Renal cortex interstitium (tissue), 15 donors: ENCODE measurements around the gene TMEM9. TPM values are rescaled to one million over a fixed set of nuclear protein-coding genes. Genes with fewer than 3 reads are reported as not detected.

Experiments used
- DNase-seq, 11 donors: peaks; one replicate each; pipeline ENCODE4 v3.0.0-alpha.2; 2013; ENCODE audit warnings: low read depth in 9 of 11, low spot score in 4 of 11; ENCODE audit errors: extremely low read depth in 1 of 11
- long read RNA-seq, 16 experiments: transcript quantifications; one replicate each; lab custom pipeline, GENCODE V29; 2026
- polyA plus RNA-seq, 3 donors: library from polyadenylated mRNA; unstranded; fragments of 120-200 nt; gene quantifications; one replicate each; pipeline ENCODE4 v1.2.1, GENCODE V29; 2013; ENCODE audit not compliant: insufficient read length in 3 of 3

The TMEM9 gene
- polyA plus RNA-seq = 100 to 1,000 TPM; 137 to 156 (median 145) TPM
- long read RNA-seq, donor 1, transcript TMEM9-201 (5 exons, 1,959 nt) = minor isoform, 15 of 69 reads
- long read RNA-seq, donor 1, transcript TMEM9-204 (6 exons, 1,529 nt) = major isoform, 42 of 69 reads
- long read RNA-seq, donor 1, partial matches to known transcripts = 0 of 69 reads
- long read RNA-seq, donor 1, other reads (novel, unspliced or antisense) = 5 of 69 reads
- long read RNA-seq, donor 2, transcript TMEM9-201 (5 exons, 1,959 nt) = minor isoform, 18 of 59 reads
- long read RNA-seq, donor 2, transcript TMEM9-204 (6 exons, 1,529 nt) = major isoform, 37 of 59 reads
- long read RNA-seq, donor 2, partial matches to known transcripts = 0 of 59 reads
- long read RNA-seq, donor 2, other reads (novel, unspliced or antisense) = 0 of 59 reads
- long read RNA-seq, donor 3, transcript TMEM9-202 (6 exons, 1,544 nt) = minor isoform, 5 of 125 reads
- long read RNA-seq, donor 3, transcript TMEM9-209 (6 exons, 938 nt) = minor isoform, 5 of 125 reads
- long read RNA-seq, donor 3, transcript TMEM9-204 (6 exons, 1,529 nt) = major isoform, 68 of 125 reads
- long read RNA-seq, donor 3, transcript TMEM9-201 (5 exons, 1,959 nt) = minor isoform, 34 of 125 reads
- long read RNA-seq, donor 3, partial matches to known transcripts = 0 of 125 reads
- long read RNA-seq, donor 3, other reads (novel, unspliced or antisense) = 8 of 125 reads
- long read RNA-seq, donor 4, transcript TMEM9-204 (6 exons, 1,529 nt) = major isoform, 43 of 84 reads
- long read RNA-seq, donor 4, transcript TMEM9-202 (6 exons, 1,544 nt) = minor isoform, 5 of 84 reads
- long read RNA-seq, donor 4, transcript TMEM9-201 (5 exons, 1,959 nt) = minor isoform, 19 of 84 reads
- long read RNA-seq, donor 4, partial matches to known transcripts = 0 of 84 reads
- long read RNA-seq, donor 4, other reads (novel, unspliced or antisense) = 5 of 84 reads
- long read RNA-seq, donor 5 = 0 reads
- long read RNA-seq, donor 6, transcript TMEM9-204 (6 exons, 1,529 nt) = major isoform, 36 of 71 reads
- long read RNA-seq, donor 6, transcript TMEM9-201 (5 exons, 1,959 nt) = minor isoform, 26 of 71 reads
- long read RNA-seq, donor 6, partial matches to known transcripts = 0 of 71 reads
- long read RNA-seq, donor 6, other reads (novel, unspliced or antisense) = 0 of 71 reads
- long read RNA-seq, donor 7, transcript TMEM9-204 (6 exons, 1,529 nt) = major isoform, 56 of 96 reads
- long read RNA-seq, donor 7, transcript TMEM9-201 (5 exons, 1,959 nt) = minor isoform, 25 of 96 reads
- long read RNA-seq, donor 7, partial matches to known transcripts = 0 of 96 reads
- long read RNA-seq, donor 7, other reads (novel, unspliced or antisense) = 0 of 96 reads
- long read RNA-seq, donor 8, transcript TMEM9-206 (6 exons, 507 nt) = minor isoform, 5 of 166 reads
- long read RNA-seq, donor 8, transcript TMEM9-204 (6 exons, 1,529 nt) = major isoform, 89 of 166 reads
- long read RNA-seq, donor 8, transcript TMEM9-201 (5 exons, 1,959 nt) = minor isoform, 53 of 166 reads
- long read RNA-seq, donor 8, partial matches to known transcripts = 5 of 166 reads
- long read RNA-seq, donor 8, other reads (novel, unspliced or antisense) = 5 of 166 reads
- long read RNA-seq, donor 9, transcript TMEM9-204 (6 exons, 1,529 nt) = major isoform, 51 of 76 reads
- long read RNA-seq, donor 9, transcript TMEM9-201 (5 exons, 1,959 nt) = minor isoform, 18 of 76 reads
- long read RNA-seq, donor 9, transcript TMEM9-209 (6 exons, 938 nt) = minor isoform, 5 of 76 reads
- long read RNA-seq, donor 9, partial matches to known transcripts = 0 of 76 reads
- long read RNA-seq, donor 9, other reads (novel, unspliced or antisense) = 0 of 76 reads
- long read RNA-seq, donor 10, transcript TMEM9-201 (5 exons, 1,959 nt) = minor isoform, 23 of 93 reads
- long read RNA-seq, donor 10, transcript TMEM9-204 (6 exons, 1,529 nt) = major isoform, 55 of 93 reads
- long read RNA-seq, donor 10, partial matches to known transcripts = 0 of 93 reads
- long read RNA-seq, donor 10, other reads (novel, unspliced or antisense) = 9 of 93 reads
- long read RNA-seq, donor 11, transcript TMEM9-204 (6 exons, 1,529 nt) = major isoform, 48 of 81 reads
- long read RNA-seq, donor 11, transcript TMEM9-209 (6 exons, 938 nt) = minor isoform, 5 of 81 reads
- long read RNA-seq, donor 11, transcript TMEM9-201 (5 exons, 1,959 nt) = minor isoform, 15 of 81 reads
- long read RNA-seq, donor 11, partial matches to known transcripts = 0 of 81 reads
- long read RNA-seq, donor 11, other reads (novel, unspliced or antisense) = 9 of 81 reads
- long read RNA-seq, donor 12, transcript TMEM9-204 (6 exons, 1,529 nt) = major isoform, 14 of 31 reads
- long read RNA-seq, donor 12, transcript TMEM9-201 (5 exons, 1,959 nt) = minor isoform, 5 of 31 reads
- long read RNA-seq, donor 12, partial matches to known transcripts = 0 of 31 reads
- long read RNA-seq, donor 12, other reads (novel, unspliced or antisense) = 6 of 31 reads
- long read RNA-seq, donor 13, transcript TMEM9-209 (6 exons, 938 nt) = minor isoform, 5 of 158 reads
- long read RNA-seq, donor 13, transcript TMEM9-204 (6 exons, 1,529 nt) = major isoform, 86 of 158 reads
- long read RNA-seq, donor 13, transcript TMEM9-201 (5 exons, 1,959 nt) = minor isoform, 49 of 158 reads
- long read RNA-seq, donor 13, partial matches to known transcripts = 0 of 158 reads
- long read RNA-seq, donor 13, other reads (novel, unspliced or antisense) = 8 of 158 reads
- long read RNA-seq, donor 14, transcript TMEM9-204 (6 exons, 1,529 nt) = major isoform, 55 of 91 reads
- long read RNA-seq, donor 14, transcript TMEM9-206 (6 exons, 507 nt) = minor isoform, 8 of 91 reads
- long read RNA-seq, donor 14, transcript TMEM9-201 (5 exons, 1,959 nt) = minor isoform, 24 of 91 reads
- long read RNA-seq, donor 14, partial matches to known transcripts = 0 of 91 reads
- long read RNA-seq, donor 14, other reads (novel, unspliced or antisense) = 0 of 91 reads
- long read RNA-seq, donor 15, transcript TMEM9-204 (6 exons, 1,529 nt) = major isoform, 20 of 40 reads
- long read RNA-seq, donor 15, transcript TMEM9-201 (5 exons, 1,959 nt) = minor isoform, 14 of 40 reads
- long read RNA-seq, donor 15, partial matches to known transcripts = 0 of 40 reads
- long read RNA-seq, donor 15, other reads (novel, unspliced or antisense) = 0 of 40 reads
- long read RNA-seq, donor 16, transcript TMEM9-209 (6 exons, 938 nt) = minor isoform, 7 of 247 reads
- long read RNA-seq, donor 16, transcript TMEM9-206 (6 exons, 507 nt) = minor isoform, 9 of 247 reads
- long read RNA-seq, donor 16, transcript TMEM9-204 (6 exons, 1,529 nt) = major isoform, 138 of 247 reads
- long read RNA-seq, donor 16, transcript TMEM9-201 (5 exons, 1,959 nt) = minor isoform, 57 of 247 reads
- long read RNA-seq, donor 16, partial matches to known transcripts = 7 of 247 reads
- long read RNA-seq, donor 16, other reads (novel, unspliced or antisense) = 14 of 247 reads

DNA sequence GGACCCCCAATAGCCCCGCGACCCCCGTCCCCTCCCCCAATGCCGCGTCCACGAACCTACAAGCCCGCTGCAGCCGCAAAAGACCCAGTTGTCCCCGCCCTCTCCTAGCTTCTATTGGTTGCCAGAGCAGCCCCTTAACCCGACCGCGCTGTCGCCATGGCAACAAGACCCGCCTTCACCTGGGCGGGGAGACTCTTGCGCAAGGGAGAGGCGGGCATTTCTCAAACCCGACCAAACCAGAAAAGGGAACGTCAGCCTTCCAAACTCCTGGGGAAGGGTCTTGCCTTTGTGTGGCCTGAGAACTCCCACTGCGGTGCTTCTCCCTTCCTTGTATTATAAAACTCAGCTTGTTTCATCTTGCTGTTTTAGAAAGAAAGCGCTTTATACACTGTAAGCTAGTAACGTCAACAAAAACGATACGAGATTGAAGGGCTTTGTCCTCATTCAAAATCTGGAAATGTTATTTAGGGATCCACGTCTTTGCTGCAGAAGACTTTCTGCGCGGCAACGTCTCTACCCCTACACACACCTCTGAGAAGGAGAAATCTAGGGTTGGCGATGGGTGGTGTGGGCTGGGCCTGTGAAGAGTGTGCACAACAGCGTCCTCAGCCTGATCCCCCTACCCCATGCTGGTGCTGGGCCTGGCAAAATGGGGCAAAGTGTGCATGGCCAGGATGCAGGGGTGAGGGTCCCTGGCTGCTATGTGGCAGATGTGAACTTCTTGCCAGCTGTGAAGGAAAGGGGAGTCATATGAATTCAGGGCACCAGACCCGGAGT is at the start of gene TMEM9:
TSS of gene TMEM9 (minus strand) at position 86 of the 777 bp plus-strand sequence. CDS start 551 bp downstream, outside the sequence.
- peak; percentile 95 to 99 (median 98) for DNase-seq

GRCh38 chr1:201198598-201198997 is 44.3 kb upstream of the TMEM9 start:
- DNase-seq = no peak

DNA sequence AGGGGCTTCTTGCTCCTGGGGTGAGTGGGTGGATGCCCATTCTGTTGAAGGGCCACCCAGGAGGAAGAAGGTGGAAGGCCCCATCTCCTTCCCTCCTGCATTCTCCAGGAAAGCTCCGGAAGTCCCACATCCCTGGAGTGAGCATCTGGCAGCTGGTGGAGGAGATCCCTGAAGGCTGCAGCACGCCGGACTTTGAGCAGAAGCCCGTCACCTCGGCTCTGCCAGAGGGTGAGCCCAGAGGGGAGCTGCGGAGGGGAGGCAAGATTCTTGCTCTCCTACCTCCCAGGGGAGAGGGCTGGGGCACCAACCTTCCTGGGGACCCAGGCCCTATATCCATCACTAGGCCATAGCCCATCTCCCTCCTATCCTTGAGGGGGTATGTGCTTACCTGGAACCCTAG is 39.8 kb upstream of the TMEM9 start:
- DNase-seq = no peak

- DNase-seq = no peak
Observed at GRCh38 chr1:201192261-201192788, 38.1 kb upstream of the TMEM9 start.

- no peak for DNase-seq
Observed at GRCh38 chr1:201191653-201192260, 37.5 kb upstream of the TMEM9 start.

DNA sequence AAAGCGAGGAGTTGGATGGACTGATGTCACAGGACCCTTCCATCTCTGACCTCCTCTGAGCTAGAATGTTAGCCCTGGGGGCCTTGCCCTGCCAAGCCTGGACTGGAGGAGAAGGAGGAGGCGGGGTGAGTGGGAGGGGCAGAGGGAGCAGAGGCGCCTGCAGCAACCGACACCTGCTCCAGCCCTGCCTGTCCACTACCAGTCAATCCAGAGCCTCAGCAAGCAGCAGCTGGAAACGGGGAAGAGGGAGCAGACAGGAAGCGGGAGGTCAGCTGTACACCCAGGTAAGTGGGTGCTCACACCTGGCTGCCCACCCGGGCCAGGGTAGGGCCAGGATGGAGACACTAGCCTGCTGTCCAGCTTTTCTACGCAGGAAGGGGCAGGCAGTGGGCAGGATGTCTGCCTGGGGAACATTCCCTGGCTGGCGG is 36.4 kb upstream of the TMEM9 start, which contains the start of gene IGFN1:
TSS of gene IGFN1 (plus strand) at position 201 of the 428 bp plus-strand sequence. CDS start 2,470 bp downstream, outside the sequence.
- DNase-seq = no peak

DNA sequence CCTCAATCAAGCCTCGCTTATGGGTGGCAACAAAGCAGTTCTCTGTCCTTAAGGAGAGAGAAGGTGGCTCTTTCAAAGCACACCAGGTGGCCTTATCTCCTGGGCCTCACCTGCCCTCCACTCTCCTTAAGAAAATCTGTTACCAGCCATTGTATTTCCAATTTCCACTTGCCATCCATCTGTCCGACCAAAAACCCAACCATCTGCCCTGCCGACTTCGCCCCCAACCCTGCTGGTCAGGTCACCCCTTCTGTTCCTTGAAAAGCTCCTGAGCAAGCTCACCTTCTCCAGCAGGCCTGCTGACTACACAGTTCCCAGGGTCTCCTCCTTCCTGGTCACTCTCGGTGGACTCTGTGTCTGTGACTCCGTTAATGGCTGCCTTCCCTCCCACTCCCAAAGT is 35.7 kb upstream of the TMEM9 start:
- no peak for DNase-seq

- DNase-seq = no peak
Observed at GRCh38 chr1:201189085-201189484, 34.8 kb upstream of the TMEM9 start.

DNA sequence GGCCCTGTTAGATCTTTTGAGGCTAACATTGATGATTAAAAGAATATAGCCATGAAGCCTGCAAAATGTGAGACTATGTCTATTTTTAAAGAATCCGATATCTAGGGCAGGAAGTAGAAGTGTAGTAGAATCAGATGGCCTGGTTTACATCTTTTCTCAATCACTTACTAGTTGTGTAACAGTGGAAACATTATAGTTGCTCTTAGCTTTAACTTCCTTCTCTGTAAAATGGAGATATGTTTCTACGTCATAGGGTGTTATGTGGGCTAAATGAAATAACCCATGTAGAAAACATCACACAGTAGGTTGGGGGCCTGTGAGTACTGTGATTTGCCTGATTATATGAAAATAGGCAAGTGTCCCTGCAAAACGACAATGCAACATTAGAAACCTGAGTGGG is 31.9 kb upstream of the TMEM9 start:
- no peak for DNase-seq

DNA sequence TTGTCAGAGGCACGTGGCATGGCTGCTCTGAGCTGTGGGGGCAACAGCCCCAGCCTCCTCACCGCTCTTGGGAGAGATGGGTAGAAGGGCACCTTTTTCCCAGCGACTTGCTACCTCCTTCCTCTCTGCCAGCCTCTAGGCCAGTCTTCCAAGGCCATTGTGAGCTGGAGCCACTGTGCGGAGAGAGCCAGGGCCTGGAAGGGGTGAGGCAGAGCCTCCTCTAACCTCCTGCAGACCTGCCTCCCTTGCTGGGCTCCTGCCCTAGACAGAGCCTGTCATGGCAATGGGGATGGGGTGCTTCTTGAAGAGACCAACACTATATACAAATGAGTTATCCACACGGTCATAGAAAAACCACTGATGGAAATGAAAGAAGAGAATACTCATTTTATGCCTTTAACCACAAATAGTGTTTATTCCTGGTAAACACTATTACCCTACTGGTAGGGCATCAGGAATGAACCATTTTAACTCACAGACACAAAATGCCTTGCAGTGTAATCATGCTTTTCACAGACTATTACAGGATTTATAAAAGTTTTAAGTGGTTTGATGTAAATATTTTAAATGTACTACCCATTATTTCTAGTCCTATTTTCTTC is 31.4 kb upstream of the TMEM9 start:
- no peak for DNase-seq

DNA sequence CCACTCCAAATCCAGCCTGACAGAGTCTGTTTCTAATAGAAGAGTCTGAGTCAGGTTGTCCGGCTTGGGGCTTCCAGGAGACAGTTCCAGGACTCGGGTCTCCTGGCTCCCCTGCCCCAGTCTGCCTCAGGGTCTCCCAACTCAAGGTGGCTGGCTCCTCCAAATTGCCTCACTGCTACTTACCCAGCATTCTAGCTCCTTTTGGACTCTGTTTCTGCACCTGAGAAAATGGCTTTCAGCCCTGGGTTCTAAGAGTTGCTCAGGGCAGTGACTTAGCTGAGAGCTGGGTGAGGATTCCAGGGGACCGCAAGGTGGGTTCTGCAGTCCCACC is 30.8 kb upstream of the TMEM9 start:
- no peak for DNase-seq

DNA sequence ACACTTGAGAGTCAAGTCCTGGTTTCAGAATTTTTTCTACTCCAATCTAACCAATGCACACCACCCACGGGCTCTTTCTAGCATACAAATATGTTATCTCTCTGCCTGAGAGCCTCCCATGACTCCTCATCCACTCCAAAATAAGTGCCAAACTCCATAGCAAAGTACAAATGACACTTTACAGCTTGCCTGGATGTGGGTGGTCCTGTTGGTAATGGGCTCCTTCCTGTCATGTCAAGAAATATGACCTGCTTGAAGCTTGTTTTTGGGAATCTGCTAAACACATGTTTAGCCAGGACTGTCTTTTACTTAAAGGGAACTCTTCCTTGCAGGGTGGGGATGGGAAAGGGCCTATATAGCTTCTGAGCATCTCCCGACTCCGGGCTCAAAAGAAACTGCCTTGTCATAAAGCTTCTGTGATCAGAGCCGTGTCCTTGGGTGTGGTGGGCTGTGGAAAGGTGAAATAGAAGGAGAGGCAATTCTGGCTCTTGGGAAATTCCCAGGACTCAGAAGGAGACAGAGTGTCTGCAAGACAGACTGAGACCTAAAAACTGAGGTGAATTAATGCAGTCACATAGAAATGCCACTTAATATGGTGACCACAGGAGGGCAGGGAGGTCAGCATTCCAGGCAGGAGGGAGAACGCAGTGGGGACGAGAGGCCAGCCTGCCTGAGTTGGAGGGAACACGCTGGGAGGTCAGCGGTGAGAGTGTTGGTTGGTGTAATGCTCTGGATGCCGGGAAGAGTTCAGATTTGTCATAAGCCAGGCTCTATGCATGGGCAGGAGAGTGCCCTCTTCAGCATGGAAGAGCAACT is 30.2 kb upstream of the TMEM9 start:
- DNase-seq = peak in 2 of 11 donors; percentile 12 to 46
